Measurements from ENCODE around the gene NEK1.
"Not testable (repeated sequence)": the region's sequence is repeated elsewhere in the genome, so short reads cannot be mapped to it uniquely, and the experiment has no call there.

Gene NEK1

DNA sequence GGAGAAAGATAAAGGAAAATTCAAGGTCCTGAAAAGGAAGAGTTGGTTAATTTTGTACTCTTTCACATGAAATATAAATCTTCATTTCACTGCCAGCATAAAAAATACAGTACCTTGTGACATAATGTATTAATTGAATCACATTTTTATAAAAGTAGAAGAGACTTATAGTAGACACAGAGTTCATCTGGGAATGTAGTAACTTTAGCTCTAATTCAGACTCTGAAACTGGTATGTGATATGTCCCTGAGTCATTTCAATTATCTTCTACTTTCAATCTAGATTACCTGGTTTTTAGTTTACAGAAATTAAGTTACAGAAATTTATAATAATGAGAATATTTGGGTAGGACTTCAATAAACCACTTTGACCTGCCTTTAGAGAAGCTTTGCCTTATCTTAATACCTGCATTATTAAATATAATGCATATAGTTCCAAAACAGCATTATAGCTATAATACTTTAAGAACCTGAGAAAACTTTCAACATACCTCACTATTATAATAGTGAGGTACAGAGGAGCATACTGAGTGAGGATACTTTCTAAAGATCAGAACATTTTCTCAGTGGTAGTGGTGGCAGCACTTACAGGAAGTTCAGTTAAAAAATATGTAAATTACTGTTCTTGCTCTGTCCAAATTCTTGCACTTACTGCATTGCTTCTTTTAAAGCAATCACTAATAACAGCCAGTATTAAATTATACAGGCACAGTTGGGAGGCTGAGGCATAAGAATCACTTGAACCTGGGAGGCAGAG lies 11.2 kb downstream of the NEK1 start:
- no peak for DNase-seq (ENCODE audit: low read depth in 2 of 2, low spot score in 1 of 2)

DNA sequence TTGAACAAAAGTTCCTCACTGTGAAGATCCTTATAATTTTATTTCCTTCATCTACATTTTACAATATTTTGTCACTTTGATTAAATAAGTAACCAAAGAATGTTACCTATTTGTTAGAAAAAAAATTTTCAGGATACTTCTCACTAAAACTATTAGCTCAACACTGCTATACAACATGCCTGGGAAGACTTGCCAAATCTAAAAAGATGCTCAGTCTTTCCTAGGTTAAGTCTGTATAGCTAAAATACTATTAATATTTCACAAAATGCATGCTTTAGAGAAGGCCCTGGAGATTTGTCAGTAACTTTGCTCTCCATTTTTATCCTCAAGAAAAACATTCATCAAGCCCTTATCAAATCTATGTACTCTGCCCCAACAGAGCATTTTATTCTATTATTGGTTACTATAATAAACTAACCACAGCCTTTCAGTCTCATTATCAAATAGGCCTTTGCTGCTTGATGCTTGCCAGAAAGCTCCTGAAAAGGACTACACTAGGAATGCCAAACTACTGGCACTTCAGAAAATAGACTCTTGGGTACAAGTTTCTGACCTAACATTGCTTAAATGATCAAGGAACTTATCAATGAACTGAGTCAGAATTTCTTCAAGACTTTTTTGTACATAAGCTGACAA lies 17.7 kb downstream of the NEK1 start:
- DNase-seq (ENCODE audit: low read depth in 2 of 2, low spot score in 1 of 2): no peak

DNA sequence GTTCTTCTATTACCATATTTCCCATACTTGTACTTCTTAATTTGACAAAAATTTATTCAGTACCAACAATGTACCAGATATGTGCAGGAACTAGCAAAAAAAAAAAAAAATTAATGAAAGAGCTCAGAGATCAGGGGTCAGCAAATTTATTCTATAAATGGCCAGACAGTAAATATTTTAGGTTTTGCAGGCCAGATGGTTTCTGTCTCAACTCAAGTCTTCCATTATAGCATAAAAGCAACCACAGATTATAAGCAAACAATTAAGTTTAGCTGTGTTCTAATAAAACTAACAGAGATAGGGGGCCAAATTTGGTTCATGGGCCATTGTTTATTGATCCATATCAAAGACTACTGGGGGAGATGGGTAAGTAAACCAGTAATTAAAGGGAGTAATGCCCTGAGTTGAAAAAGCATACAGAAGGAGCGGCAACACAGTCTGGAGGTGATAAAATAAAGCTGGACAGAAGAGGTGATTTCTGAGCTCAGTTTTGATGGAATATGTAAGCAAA lies 19.3 kb downstream of the NEK1 start:
- no peak for DNase-seq (ENCODE audit: low read depth in 2 of 2, low spot score in 1 of 2)

DNA sequence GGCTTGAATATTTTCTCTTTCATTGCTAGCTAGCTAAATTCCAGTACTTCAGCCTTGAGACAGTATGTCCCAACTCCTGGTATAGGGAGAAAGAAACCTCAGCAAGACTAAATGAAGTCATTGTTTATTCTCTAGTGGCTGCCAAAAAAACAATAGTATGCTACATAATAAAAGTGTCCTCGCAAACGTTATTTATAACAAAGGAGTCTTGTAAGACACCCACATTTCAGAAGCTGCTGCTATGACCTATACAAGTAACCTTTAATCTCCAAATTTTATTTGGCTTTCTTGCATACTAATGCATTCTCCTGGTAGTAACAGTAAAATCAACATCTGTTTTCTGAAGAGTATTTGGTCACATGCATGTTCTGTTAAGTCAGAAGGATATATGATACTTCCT lies 28.8 kb downstream of the NEK1 start:
- no peak for DNase-seq (ENCODE audit: low read depth in 2 of 2, low spot score in 1 of 2)

DNA sequence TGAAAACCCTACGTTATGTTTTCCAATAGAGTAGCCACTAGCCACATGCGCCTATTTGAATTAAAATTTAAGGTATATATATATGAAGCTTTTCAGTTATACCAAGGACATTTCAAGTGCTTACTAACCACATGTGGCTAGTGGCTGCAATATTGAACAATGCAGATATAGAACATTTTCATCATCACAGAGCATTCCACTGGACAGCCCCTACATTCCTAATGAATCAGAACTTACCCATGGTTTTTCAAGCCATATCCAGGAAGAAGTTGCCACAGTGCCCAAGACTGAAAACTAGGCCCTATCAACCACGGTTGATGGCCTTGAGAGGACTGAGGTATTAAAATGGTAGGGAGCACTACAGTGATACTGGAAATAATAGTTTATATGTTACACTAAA lies 29.7 kb downstream of the NEK1 start:
- no peak for DNase-seq (ENCODE audit: low read depth in 2 of 2, low spot score in 1 of 2)

DNA sequence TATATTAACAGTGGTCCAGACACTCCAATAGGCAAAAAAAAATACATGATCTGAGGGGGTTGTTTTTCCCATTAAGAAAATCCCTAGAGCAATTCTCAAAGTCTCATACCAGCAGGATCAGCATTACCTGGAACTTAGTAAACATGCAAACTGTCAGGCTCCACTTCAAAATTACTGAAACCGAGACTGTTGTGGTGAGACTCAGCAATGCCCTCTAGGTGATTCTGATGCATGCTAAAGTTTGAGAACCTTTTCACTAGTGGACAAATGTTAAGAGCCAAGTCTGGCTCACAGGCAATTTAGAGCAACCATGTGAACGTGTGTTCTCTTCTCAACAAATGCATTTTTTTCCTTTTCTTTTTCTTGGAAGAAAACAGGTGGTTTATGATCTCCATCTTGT lies 30.2 kb downstream of the NEK1 start:
- no peak for DNase-seq (ENCODE audit: low read depth in 2 of 2, low spot score in 1 of 2)

DNA sequence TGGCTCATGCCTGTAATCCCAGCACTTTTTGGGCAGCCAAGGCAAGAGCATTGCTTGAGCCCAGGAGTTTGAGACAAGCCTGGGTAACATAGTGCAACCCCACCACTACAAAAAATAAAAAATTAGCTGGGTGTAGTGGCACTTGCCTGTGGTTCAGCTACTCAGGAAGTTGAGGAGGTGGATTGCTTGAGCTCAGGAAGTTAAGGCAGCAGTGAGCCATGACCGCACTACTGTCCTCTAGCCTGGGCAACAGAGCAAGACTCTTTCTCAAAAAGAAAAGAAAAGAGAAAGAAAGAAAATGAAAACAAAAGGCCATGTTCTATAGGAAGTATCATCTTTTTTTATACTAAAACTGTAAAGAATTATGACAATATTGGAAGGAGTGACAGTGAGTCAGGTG lies 38.5 kb downstream of the NEK1 start:
- no peak for DNase-seq (ENCODE audit: low read depth in 2 of 2, low spot score in 1 of 2)

DNA sequence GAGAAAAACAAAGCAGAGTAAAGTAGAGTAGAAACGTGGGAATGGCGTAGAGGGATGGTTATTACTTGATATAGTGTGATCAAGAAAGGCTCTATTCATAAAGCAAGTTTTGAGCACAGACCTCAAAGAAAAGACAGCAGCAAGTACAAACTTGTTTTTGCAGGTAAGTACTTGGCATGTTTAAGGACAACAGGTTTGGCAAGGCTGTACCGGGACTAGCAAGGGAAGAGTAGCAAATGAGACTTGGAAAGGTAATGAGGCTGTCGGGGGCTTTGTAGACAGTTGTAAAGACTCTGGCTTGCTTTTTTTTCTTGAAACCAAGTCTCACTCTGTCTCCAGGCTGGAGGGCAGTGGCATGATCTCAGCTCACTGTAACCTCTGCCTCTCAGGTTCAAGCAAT lies 40.9 kb downstream of the NEK1 start:
- no peak for DNase-seq (ENCODE audit: low read depth in 2 of 2, low spot score in 1 of 2)

DNA sequence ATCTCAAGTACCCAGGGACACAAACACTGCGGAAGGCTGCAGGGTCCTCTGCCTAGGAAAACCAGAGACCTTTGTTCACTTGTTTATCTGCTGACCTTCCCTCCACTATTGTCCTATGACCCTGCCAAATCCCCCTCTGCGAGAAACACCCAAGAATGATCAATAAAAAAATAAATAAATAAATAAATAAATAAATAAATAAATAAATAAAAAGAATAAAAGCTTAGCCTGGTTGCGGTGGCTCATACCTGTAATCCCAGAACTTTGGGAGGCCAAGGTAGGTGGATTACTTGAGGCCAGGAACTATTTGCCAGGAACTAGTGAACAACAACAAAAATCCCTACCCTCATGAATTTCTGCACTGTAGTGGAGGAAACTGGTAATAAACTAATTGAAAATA lies 41.4 kb downstream of the NEK1 start:
- not testable (repeated sequence) for DNase-seq (ENCODE audit: low read depth in 2 of 2, low spot score in 1 of 2)

DNA sequence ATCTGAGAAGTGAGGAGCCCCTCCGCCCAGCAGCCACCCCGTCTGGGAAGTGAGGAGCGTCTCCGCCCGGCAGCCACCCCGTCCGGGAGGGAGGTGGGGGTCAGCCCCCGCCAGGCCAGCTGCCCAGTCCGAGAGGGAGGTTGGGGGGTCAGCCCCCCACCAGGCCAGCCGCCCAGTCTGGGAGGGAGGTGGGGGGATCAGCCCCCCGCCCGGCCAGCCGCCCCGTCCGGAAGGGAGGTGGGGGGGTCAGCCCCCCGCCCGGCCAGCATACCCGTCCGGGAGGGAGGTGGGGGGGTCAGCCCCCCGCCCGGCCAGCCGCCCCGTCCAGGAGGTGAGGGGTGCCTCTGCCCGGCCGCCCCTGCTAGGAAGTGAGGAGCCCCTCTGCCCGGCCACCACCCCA lies 42.1 kb downstream of the NEK1 start:
- DNase-seq (ENCODE audit: low read depth in 2 of 2, low spot score in 1 of 2): not testable (repeated sequence)

DNA sequence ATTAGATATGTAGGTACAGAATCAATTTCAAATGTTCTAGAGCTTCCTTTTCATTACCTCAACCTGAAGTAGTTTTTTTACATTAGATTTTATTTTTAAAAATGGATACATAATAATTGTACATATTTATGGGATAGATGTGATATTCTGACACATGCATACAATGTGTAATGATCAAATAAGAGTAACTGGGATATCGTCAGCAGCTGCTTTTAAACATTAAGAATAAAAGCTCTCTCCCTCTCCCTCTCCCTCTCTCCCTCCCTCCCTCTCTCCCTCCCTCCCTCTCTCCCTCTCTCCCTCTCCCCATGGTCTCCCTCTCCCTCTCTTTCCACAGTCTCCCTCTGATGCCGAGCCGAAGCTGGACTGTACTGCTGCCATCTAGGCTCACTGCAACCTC lies 43.2 kb downstream of the NEK1 start:
- not testable (repeated sequence) for DNase-seq (ENCODE audit: low read depth in 2 of 2, low spot score in 1 of 2)

DNA sequence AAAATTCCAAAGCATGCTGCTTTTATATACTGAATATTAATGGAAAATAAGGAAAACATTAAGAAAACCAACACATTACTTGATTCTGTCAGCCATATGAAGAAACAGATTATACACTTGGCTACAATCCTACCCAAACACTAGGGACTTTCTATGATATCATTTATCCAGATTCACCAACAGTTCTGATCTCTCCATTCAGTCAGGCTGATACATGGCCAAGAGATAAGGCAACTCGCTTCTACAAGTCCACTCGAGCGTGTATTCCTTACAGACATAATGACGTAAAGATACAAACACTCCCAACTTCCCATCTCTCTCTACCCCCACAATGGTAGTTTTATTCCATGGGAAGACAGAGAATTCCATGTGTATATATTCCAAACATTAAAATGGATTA lies 44.5 kb downstream of the NEK1 start:
- DNase-seq (ENCODE audit: low read depth in 2 of 2, low spot score in 1 of 2): no peak

DNA sequence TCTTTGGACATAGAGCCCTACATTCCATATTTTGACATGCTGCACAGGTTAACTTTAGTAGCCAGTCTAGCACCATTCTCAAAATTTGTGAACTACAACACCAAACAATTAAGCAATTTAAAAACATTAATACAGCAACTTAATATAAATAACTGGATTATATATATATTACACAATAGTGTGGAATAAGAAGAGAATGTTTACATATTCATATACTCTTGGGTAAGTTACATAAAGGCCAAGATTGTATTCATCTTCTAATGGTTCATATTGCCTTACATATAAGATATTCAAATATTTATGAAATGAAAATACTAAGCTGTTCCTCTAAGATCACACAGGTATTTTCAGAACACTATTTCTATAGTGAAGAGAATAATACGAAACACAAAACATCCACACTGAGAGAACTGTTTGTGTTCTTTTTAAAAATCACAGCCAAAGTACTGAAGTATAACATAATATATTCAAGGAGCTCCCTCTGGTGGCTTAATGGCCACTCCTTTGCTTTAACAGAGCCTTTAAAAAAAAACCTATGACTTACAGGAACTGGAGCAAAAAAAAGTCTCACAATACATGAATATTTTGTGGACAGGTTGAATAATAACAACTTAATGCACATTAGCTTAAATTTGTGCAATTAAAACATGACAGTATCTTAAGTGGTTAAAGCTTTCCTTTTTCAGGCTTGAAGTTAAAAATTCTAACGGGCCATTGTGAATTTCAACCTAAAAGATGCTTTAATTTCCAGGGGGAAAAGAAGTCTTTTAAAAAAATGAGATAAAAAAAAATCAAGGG lies 46.2 kb downstream of the NEK1 start:
- no peak for DNase-seq (ENCODE audit: low read depth in 2 of 2, low spot score in 1 of 2)

DNA sequence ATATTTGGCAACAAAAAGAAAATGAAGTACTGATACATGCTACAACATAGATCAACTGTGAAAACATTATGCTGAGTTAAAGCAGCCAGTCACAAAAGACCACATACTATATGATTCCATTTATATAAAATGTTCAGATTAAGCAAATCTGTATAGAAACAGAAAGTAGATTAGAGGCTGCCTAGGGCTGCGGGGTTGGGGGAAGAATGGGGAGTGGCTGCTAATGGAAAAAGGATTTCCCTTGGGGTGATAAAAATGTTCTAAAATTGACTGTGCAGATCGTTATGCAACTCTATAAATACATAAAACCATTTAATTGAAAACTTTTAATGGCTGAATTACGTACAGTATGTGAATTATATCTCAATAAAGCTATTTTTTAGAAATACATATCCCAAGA lies 46.8 kb downstream of the NEK1 start:
- DNase-seq (ENCODE audit: low read depth in 2 of 2, low spot score in 1 of 2): no peak

DNA sequence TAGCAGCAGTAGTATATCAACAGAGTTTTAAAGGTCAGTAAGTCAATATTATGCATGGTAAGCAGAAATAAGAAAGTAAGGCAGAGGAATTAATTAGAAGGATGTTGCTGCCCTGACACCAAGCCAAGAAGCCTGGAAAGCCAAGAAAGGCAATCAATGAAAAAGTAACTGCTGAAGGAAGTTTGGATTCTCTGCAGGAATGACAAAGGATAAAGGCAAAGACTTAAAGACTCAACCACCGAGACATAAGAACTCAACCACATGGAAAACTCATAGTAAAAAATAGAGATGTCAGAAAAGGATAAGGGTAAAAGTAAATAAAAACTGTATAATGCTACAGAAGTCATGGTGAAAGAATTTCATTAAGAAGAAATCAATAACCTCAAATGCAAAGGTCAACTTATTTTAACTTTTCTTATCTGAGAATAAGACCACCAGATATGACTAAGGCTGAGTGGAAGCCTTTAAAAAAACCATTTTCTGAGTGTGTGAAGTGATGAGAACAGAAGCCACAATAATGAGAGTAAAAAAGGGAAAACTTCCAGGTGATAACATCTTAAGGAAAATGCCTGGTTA lies 55.2 kb downstream of the NEK1 start:
- DNase-seq (ENCODE audit: low read depth in 2 of 2, low spot score in 1 of 2): no peak

DNA sequence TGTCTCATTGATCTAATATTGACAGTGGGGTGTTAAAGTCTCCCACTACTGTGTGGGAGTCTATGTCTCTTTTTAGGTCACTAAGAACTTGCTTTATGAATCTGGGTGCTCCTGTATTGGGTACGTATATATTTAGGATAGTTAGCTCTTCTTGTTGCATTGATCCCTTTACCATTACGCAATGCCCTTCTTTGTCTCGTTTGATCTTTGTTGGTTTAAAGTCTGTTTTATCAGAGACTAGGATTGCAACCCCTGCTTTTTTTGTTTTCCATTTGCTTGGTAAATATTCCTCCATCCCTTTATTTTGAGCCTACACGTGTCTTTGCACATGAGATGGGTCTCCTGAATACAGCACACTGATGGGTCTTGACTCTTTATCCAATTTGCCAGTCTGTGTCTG lies 65.8 kb downstream of the NEK1 start:
- DNase-seq (ENCODE audit: low read depth in 2 of 2, low spot score in 1 of 2): not testable (repeated sequence)

DNA sequence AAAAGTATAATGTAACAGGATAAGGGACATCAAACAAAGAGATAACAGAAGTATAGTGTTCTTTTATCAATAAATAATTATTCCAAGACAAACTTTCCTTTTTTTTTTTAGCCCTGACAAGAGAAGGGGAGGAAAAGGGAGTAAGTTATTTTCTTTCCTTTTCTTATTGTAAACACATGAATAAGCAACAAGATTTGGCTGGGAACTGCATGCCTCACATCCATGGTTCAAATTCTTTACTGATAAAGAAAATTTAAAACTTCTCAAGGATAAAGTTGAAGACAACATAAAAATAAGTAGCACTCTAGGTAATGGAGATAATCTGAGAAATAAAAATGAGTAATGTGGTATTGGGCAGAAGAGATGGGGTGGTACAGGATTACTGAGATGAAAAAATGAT lies 71.6 kb downstream of the NEK1 start:
- no peak for DNase-seq (ENCODE audit: low read depth in 2 of 2, low spot score in 1 of 2)

DNA sequence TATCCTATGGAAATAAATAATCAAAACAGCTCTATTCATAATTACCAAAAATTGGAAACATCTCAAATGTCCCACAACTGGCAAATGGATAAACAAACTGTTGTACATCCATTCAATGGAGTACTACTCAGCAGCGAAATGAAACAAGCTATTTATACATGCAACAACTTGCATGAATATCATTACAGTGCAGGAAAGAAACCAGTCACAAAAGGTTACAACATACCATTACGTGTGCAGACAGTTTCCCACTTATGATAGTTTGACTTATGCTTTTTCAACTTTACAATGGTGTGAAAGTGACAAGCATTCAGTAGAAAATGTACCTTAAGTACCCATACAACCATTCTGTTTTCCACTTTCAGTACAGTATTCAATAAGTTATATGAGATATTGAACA lies 82.3 kb downstream of the NEK1 start:
- no peak for DNase-seq (ENCODE audit: low read depth in 2 of 2, low spot score in 1 of 2)

DNA sequence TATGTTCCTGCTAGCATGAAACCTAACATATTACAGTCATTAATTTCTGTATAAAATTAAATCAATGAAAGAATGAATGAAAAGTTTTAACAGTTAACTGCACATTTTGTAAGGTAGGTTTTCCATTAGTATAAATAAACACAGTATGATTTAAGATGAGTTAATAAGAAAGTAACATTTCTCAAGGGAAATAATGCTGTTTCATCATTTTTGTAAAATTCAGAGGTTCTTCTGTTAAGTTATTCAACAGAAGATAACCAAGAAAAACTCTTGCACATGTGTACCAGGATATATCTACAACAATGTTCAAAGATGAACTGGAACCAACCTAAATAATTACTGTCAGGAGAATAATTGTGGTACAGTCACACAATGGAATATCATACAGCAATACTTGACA lies 88.6 kb downstream of the NEK1 start:
- DNase-seq (ENCODE audit: low read depth in 2 of 2, low spot score in 1 of 2): no peak

DNA sequence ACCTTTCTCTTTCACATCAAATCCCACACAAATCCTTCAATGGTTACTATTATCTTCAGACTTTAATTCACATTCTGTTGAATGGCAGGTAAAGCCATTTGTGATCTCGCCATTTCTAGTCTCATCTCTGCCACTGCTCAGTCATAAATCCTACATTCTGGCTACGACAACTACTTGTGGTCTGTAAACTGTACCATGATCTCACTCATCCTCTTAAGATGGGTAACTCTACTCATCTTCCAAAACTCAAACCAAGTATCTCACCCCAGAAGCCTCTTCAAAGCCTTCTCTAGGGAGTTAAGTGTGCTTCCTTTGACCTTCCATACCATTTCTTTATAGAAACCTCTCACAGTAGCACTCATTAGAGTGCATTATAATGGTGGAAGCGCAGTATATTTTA lies 101.8 kb downstream of the NEK1 start:
- DNase-seq (ENCODE audit: low read depth in 2 of 2, low spot score in 1 of 2): no peak

DNA sequence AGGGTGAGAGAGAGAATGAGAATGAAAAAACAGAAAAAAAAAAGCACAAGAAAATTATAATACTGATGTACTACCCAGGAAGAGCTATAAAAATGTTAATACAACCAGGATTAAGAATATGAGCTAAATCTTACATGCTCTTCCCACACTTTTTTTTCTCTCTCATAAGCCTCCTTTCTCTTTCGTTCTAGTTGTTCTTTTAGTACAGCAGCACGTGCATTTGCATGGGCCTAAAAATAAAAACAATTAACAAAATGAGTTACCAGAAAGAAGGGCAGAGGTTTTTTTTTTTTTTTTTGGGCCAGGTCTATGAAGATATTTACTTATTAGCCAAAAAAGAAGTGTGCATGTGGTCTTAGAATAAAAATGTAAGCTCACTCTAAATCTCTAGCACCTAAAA lies 105.5 kb downstream of the NEK1 start:
- DNase-seq (ENCODE audit: low read depth in 2 of 2, low spot score in 1 of 2): no peak

DNA sequence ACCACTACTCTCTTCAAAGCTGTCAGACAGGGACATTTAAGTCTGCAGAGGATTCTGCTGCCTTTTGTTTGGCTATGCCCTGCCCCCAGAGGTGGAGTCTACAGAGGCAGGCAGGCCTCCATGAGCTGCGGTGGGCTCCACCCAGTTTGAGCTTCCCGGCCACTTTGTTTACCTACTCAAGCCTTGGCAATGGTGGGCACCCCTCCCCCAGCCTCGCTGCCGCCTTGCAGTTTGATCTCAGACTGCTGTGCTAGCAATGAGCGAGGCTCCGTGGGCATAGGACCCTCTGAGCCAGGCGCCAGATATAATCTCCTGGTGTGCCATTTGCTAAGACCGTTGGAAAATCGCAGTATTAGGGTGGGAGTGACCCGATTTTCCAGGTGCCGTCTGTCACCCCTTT lies 112.5 kb downstream of the NEK1 start:
- not testable (repeated sequence) for DNase-seq (ENCODE audit: low read depth in 2 of 2, low spot score in 1 of 2)
